H1 (cell line): ENCODE measurements around the gene C5orf46. TPM values are rescaled to one million over a fixed set of nuclear protein-coding genes. Genes with fewer than 3 reads are reported as not detected.

Experiments used
- CTCF ChIA-PET: fragments of 300-600 bp; sonication (Branson Sonifier 250); formaldehyde crosslinking; loops from one replicate; lab custom pipeline; 2021; ENCODE audit not compliant: partially characterized antibody; lab: Charles Lee
- POLR2A ChIA-PET: fragments of 300-600 bp; sonication (Branson Sonifier 250); formaldehyde crosslinking; loops from one replicate; lab custom pipeline; 2021; ENCODE audit warnings: inconsistent platforms; ENCODE audit not compliant: partially characterized antibody; lab: Charles Lee
- DNase-seq, 2 experiments: peaks; one replicate each; pipeline versions ENCODE4 v3.0.0 to v3.0.0-alpha.2; 2010 to 2022; ENCODE audit warnings: low spot score in 2 of 2, low read depth in 1 of 2, mixed read lengths in 1 of 2
- FAIRE-seq: peaks from 2 replicates; lab custom pipeline; 2011; peaks lifted over from hg19 to GRCh38; lab: Jason Lieb, UNC
- H2AFZ ChIP-seq: 2 replicates; pipeline ENCODE4 v1.8.1; 2012; ENCODE audit warnings: low read length, inconsistent platforms
- H2AK5ac ChIP-seq: 2 replicates; pipeline ENCODE4 v1.6.1; 2013; ENCODE audit warnings: low read depth, low read length
- H2BK120ac ChIP-seq: replicated peaks from 2 replicates; pipeline ENCODE3; 2013; ENCODE audit warnings: low read depth, low read length, inconsistent platforms
- H2BK12ac ChIP-seq: 2 replicates; pipeline ENCODE4 v1.6.1; 2013; ENCODE audit warnings: low read depth, low read length
- H2BK15ac ChIP-seq: 2 replicates; pipeline ENCODE4 v1.6.1; 2013; ENCODE audit warnings: low read length
- H2BK20ac ChIP-seq: 2 replicates; pipeline ENCODE4 v1.6.1; 2013; ENCODE audit warnings: low read length
- H2BK5ac ChIP-seq: 2 replicates; pipeline ENCODE4 v1.6.1; 2013; ENCODE audit warnings: low read depth, low read length
- H3K14ac ChIP-seq: 2 replicates; pipeline ENCODE4 v1.6.1; 2013; ENCODE audit warnings: inconsistent platforms; ENCODE audit not compliant: insufficient read length
- H3K18ac ChIP-seq: 2 replicates; pipeline ENCODE4 v1.6.1; 2013; ENCODE audit warnings: low read length; ENCODE audit errors: extremely low read depth
- H3K23ac ChIP-seq: 2 replicates; pipeline ENCODE4 v1.6.1; 2013; ENCODE audit warnings: inconsistent platforms; ENCODE audit not compliant: insufficient read length
- H3K23me2 ChIP-seq: 2 replicates; pipeline ENCODE4 v1.6.1; 2013; ENCODE audit warnings: low read depth, low read length
- H3K27ac ChIP-seq: 2 replicates; pipeline ENCODE4 v1.6.1; 2011; ENCODE audit warnings: low read depth, low read length, inconsistent platforms
- H3K27me3 ChIP-seq, 4 experiments: replicated peaks in 1 of 4; 1 replicate in 1 of 4; 2 replicates in 3 of 4; pipeline versions ENCODE4 v1.6.1 to v1.8.1; 2011 to 2013; ENCODE audit warnings: low read length in 3 of 4, mild to moderate bottlenecking in 3 of 4, inconsistent platforms in 2 of 4, mixed read lengths in 2 of 4, moderate library complexity in 1 of 4; ENCODE audit not compliant: control insufficient read depth in 3 of 4, insufficient read depth in 3 of 4; ENCODE audit errors: extremely low read depth in 1 of 4
- H3K36me3 ChIP-seq, 4 experiments: 2 replicates each; pipeline versions ENCODE4 v1.6.1 to v1.8.1; 2011 to 2013; ENCODE audit warnings: mild to moderate bottlenecking in 4 of 4, low read length in 3 of 4, moderate library complexity in 2 of 4, control low read depth in 1 of 4, inconsistent platforms in 1 of 4; ENCODE audit not compliant: insufficient read depth in 4 of 4, control insufficient read depth in 2 of 4
- H3K4ac ChIP-seq: replicated peaks from 2 replicates; pipeline ENCODE3; 2013; ENCODE audit warnings: low read length, low read depth, mixed read lengths, inconsistent platforms; ENCODE audit not compliant: insufficient read length
- H3K4me1 ChIP-seq, 4 experiments: replicated peaks in 1 of 4; 1 replicate in 1 of 4; 2 replicates in 3 of 4; pipeline versions ENCODE4 v1.6.1 to v1.8.1; 2011 to 2013; ENCODE audit warnings: low read length in 3 of 4, inconsistent platforms in 2 of 4, mixed read lengths in 1 of 4; ENCODE audit not compliant: insufficient read depth in 4 of 4, control insufficient read depth in 3 of 4
- H3K4me2 ChIP-seq, 2 experiments: 2 replicates each; pipeline versions ENCODE4 v1.6.1 to v1.8.1; 2011 to 2013; ENCODE audit warnings: low read depth in 2 of 2, low read length in 2 of 2, control low read depth in 1 of 2, inconsistent platforms in 1 of 2, mild to moderate bottlenecking in 1 of 2; ENCODE audit not compliant: insufficient read depth in 1 of 2
- H3K4me3 ChIP-seq, 4 experiments: fragments of 200-600, 300-600 bp in 1 of 4; sonication (generic), shearing (Covaris generic), sonication (Bioruptor Twin) in 1 of 4; 2 replicates each; pipeline versions ENCODE4 v1.5.1 to v1.8.1; 2011 to 2016; ENCODE audit warnings: low read length in 4 of 4, low read depth in 3 of 4, control low read depth in 2 of 4, inconsistent platforms in 2 of 4, mild to moderate bottlenecking in 2 of 4, mixed read lengths in 1 of 4, moderate library complexity in 1 of 4; ENCODE audit not compliant: insufficient read depth in 2 of 4; ENCODE audit errors: extremely low read depth in 1 of 4
- H3K56ac ChIP-seq: replicated peaks from 2 replicates; pipeline ENCODE3; 2013; ENCODE audit warnings: low read depth, mild to moderate bottlenecking, mixed read lengths, low read length, inconsistent platforms; ENCODE audit not compliant: insufficient read length
- H3K79me1 ChIP-seq: 2 replicates; pipeline ENCODE4 v1.6.1; 2013; ENCODE audit warnings: low read depth, low read length, control low read depth
- H3K79me2 ChIP-seq, 2 experiments: 2 replicates each; pipeline versions ENCODE4 v1.6.1 to v1.8.1; 2012 to 2013; ENCODE audit warnings: low read length in 2 of 2, mild to moderate bottlenecking in 2 of 2, inconsistent platforms in 1 of 2; ENCODE audit not compliant: insufficient read depth in 2 of 2, control insufficient read depth in 1 of 2
- H3K9ac ChIP-seq, 4 experiments: replicated peaks in 1 of 4; 1 replicate in 1 of 4; 2 replicates in 3 of 4; pipeline versions ENCODE4 v1.6.1 to v1.8.1; 2011 to 2013; ENCODE audit warnings: low read depth in 3 of 4, low read length in 3 of 4, control low read depth in 2 of 4, mild to moderate bottlenecking in 2 of 4, moderate library complexity in 2 of 4, inconsistent platforms in 1 of 4; ENCODE audit errors: extremely low read depth in 1 of 4
- H3K9me3 ChIP-seq, 2 experiments: 2 replicates each; pipeline versions ENCODE4 v1.6.1 to v1.8.1; 2012 to 2013; ENCODE audit warnings: mild to moderate bottlenecking in 2 of 2, moderate library complexity in 2 of 2, control low read depth in 1 of 2, inconsistent platforms in 1 of 2, low read depth in 1 of 2, low read length in 1 of 2, mixed read lengths in 1 of 2; ENCODE audit not compliant: insufficient read depth in 2 of 2
- H4K20me1 ChIP-seq, 2 experiments: replicated peaks in 1 of 2; 2 replicates each; pipeline versions ENCODE3 to v1.8.1; 2011 to 2013; ENCODE audit warnings: inconsistent platforms in 2 of 2, low read length in 2 of 2, mild to moderate bottlenecking in 1 of 2; ENCODE audit not compliant: insufficient read depth in 2 of 2, control insufficient read depth in 1 of 2
- H4K5ac ChIP-seq: 2 replicates; pipeline ENCODE4 v1.6.1; 2013; ENCODE audit warnings: low read length, low read depth, mixed read lengths, inconsistent platforms; ENCODE audit not compliant: insufficient read length
- H4K8ac ChIP-seq: 2 replicates; pipeline ENCODE4 v1.8.0; 2013; ENCODE audit warnings: mild to moderate bottlenecking, moderate library complexity, low read length, inconsistent platforms; ENCODE audit not compliant: insufficient read depth; ENCODE audit errors: extremely low read depth
- H4K91ac ChIP-seq: replicated peaks from 2 replicates; pipeline ENCODE3; 2013; ENCODE audit warnings: low read length, mixed read lengths, inconsistent platforms; ENCODE audit not compliant: insufficient read length
- CEBPB ChIP-seq: IDR thresholded peaks from 2 replicates; pipeline ENCODE4 v1.6.1; 2012; ENCODE audit warnings: low read depth, low read length
- CHD2 ChIP-seq: IDR thresholded peaks from 2 replicates; pipeline ENCODE4 v1.6.1; 2012; ENCODE audit warnings: low read length, improper control_type of control experiment
- CREB1 ChIP-seq: IDR thresholded peaks from 2 replicates; pipeline ENCODE4 v1.6.1; 2012; ENCODE audit warnings: inconsistent platforms
- FOSL1 ChIP-seq: IDR thresholded peaks from 2 replicates; pipeline ENCODE4 v1.6.1; 2011; ENCODE audit warnings: mild to moderate bottlenecking, low read depth, low read length, moderate library complexity; ENCODE audit not compliant: insufficient read depth
- POLR2A ChIP-seq, 2 experiments: IDR thresholded peaks; 1 replicate in 1 of 2; 2 replicates in 1 of 2; pipeline ENCODE4 v1.6.1; 2011; ENCODE audit warnings: low read depth in 2 of 2, low read length in 2 of 2, mild to moderate bottlenecking in 2 of 2; ENCODE audit errors: control extremely low read depth in 1 of 2
- POLR2AphosphoS5 ChIP-seq: IDR thresholded peaks from 2 replicates; pipeline ENCODE4 v1.6.1; 2011; ENCODE audit warnings: low read depth, low read length
- SP4 ChIP-seq: IDR thresholded peaks from 2 replicates; pipeline ENCODE4 v1.6.1; 2012; ENCODE audit warnings: low read length, inconsistent platforms
- SRF ChIP-seq: IDR thresholded peaks from 2 replicates; pipeline ENCODE4 v1.6.1; 2011; ENCODE audit warnings: mild to moderate bottlenecking, low read depth, low read length, moderate library complexity
- TAF7 ChIP-seq: optimal IDR thresholded peaks from 2 replicates; pipeline ENCODE3; 2011; ENCODE audit warnings: low read depth, mild to moderate bottlenecking, inconsistent platforms, low read length, moderate library complexity, borderline replicate concordance
- TCF12 ChIP-seq: IDR thresholded peaks from 2 replicates; pipeline ENCODE4 v1.6.1; 2011; ENCODE audit warnings: low read depth, mild to moderate bottlenecking, low read length
- USF2 ChIP-seq: IDR thresholded peaks from 2 replicates; pipeline ENCODE4 v1.6.1; 2011; ENCODE audit warnings: low read length, improper control_type of control experiment
- WGBS, 2 experiments: shearing (Covaris generic) in 1 of 2; methylation state at CpG; one replicate each; pipeline versions ENCODE4 v1.1.6 to v1.1.7; 2013 to 2015; ENCODE audit warnings: low lambda C conversion rate in 2 of 2, mixed read lengths in 2 of 2, inconsistent platforms in 1 of 2, low coverage in 1 of 2, missing lambda C conversion rate in 1 of 2; ENCODE audit not compliant: insufficient replicate concordance in 2 of 2, insufficient coverage in 1 of 2, insufficient read length in 1 of 2; ENCODE audit errors: extremely low coverage in 1 of 2, missing lambda C conversion rate in 1 of 2; 5-methylcytosine and 5-hydroxymethylcytosine counted together
- polyA plus RNA-seq, 7 experiments: library from polyadenylated mRNA; depleted of rRNA in 3 of 7; stranded (reverse) in 5 of 7; unstranded in 2 of 7; fragments of >200 nt in 5 of 7; fragments of 200-250 nt in 2 of 7; gene quantifications; 1 replicate in 5 of 7; 2 replicates in 1 of 7; 4 replicates in 1 of 7; pipeline versions ENCODE4 v1.2.1 to v1.2.3, GENCODE V29; 2011 to 2013; ENCODE audit warnings: missing spikeins in 2 of 7, mixed read lengths in 2 of 7
- total RNA-seq: library from RNA; stranded (reverse); fragmentation: NEBNext Ultra II Directional; extraction: Animal tissue kit (Norgen Biotek cat#: 25700); gene quantifications from 2 replicates; pipeline ENCODE4 v1.2.1, GENCODE V29; 2021

The C5orf46 gene
- total and polyA plus RNA-seq, 2 of the 8 experiments (the other 6 are each of a cell fraction or from before 2014, with no cell fraction given), result not detected

GRCh38 chr5:147854894-147855773 lies 51.2 kb downstream of the C5orf46 start:
- Histone ChIP-seq H3K27ac (no peak overlapping the region), H3K4me1 (peaks cover under 1 to 6% (median 3%) of the 10 kb centered on the region in 4 experiments; a peak in 4 of 7 replicates), H3K23ac (no peak overlapping the region), H4K91ac (no peak overlapping the region), H2BK5ac (no peak overlapping the region), H3K4me3 (no peak overlapping the region), H2BK15ac (no peak overlapping the region), H3K9me3 (no peaks in the 10 kb centered on the region), H3K4ac (no peak overlapping the region), H2BK12ac (no peak overlapping the region), H3K9ac (no peak overlapping the region), H3K23me2 (no peaks in the 10 kb centered on the region), H3K14ac (no peak overlapping the region), H2BK120ac (no peak overlapping the region), H3K79me2 (0 out of 4 replicates have a peak, but pooled peaks cover 0 to 2% of the 10 kb centered on the region in 2 experiments), H3K56ac (no peak overlapping the region), H3K27me3 (peaks cover 0 to 2% (median 0%) of the 10 kb centered on the region in 4 experiments; a peak in 1 of 7 replicates), H3K79me1 (no peaks in the 10 kb centered on the region), H4K20me1 (no peaks in the 10 kb centered on the region), H2BK20ac (no peak overlapping the region), H3K18ac (no peak overlapping the region), H3K36me3 (peaks cover 0 to 5% (median 0%) of the 10 kb centered on the region in 4 experiments; a peak in 1 of 8 replicates), H4K8ac (no peak overlapping the region), H2AFZ (no peak overlapping the region), H2AK5ac (no peak overlapping the region)
- ChIA-PET POLR2A (interaction anchor here (0.6 to 26.7 kb wide), 16 partner anchors 7 to 1337 kb away, joined by 3 to 730 read pairs (median 4); partner anchors contain the start of gene SCGB3A2), CTCF (interaction anchor here (0.5 to 9.2 kb wide), 6 partner anchors 11 to 77 kb away, joined by 3 to 126 read pairs (median 8); partner anchors contain the start of gene SCGB3A2)
- FAIRE-seq, result peak; percentile 7
- no peak for DNase-seq
- 81 to 100% methylated on average over 1 to 11 of the region's 11 CpGs for WGBS, 2 experiments
- TF ChIP-seq SRF (no peak), CEBPB (0 out of 2 replicates have a peak, but pooled peaks have one; percentile 8), TAF7 (peak; percentile 32), FOSL1 (no peak), CREB1 (no peak), SP4 (no peak), POLR2A (IDR thresholded peaks at IDR 0.05; ENCODE audit: control extremely low read depth in 1 of 2, low read depth in 2 of 2, low read length in 2 of 2) (peak; percentile 52 to 83), CHD2 (no peak), USF2 (no peak), TCF12 (no peak), POLR2AphosphoS5 (peak; percentile 57)
- TF ChIP-seq, all 59 proteins: peak for 4
- Histone ChIP-seq H3K4me2 (no peak overlapping the region), H4K5ac (no peak overlapping the region)
